Endodermal cell (in vitro differentiated cells): ENCODE data around the gene GH2. TPM values are rescaled to one million over a fixed set of nuclear protein-coding genes. Genes with fewer than 3 reads are reported as not detected.

Source experiments
- DNase-seq: peaks from one replicate; pipeline ENCODE4 v3.0.0-alpha.2; 2017
- H3K27ac ChIP-seq: 2 replicates; pipeline ENCODE4 v1.5.1; 2013; ENCODE audit warnings: mild to moderate bottlenecking, low read depth, low read length, moderate library complexity
- H3K27me3 ChIP-seq: 2 replicates; pipeline ENCODE4 v1.6.1; 2013; ENCODE audit warnings: mild to moderate bottlenecking, low read length, moderate library complexity; ENCODE audit not compliant: insufficient read depth, control insufficient read depth, poor library complexity, severe bottlenecking
- H3K36me3 ChIP-seq: 2 replicates; pipeline ENCODE4 v1.7.0; 2013; ENCODE audit warnings: mild to moderate bottlenecking, low read length, moderate library complexity; ENCODE audit not compliant: control insufficient read depth, insufficient read depth
- H3K4me1 ChIP-seq: one replicate; pipeline ENCODE4 v1.7.0; 2013; ENCODE audit warnings: low read length; ENCODE audit not compliant: control insufficient read depth, insufficient read depth
- H3K4me3 ChIP-seq: 2 replicates; pipeline ENCODE4 v1.5.1; 2013; ENCODE audit warnings: mild to moderate bottlenecking, low read length, moderate library complexity
- H3K9ac ChIP-seq: 2 replicates; pipeline ENCODE4 v1.6.1; 2013; ENCODE audit warnings: mild to moderate bottlenecking, low read length, moderate library complexity; ENCODE audit not compliant: poor library complexity, severe bottlenecking; ENCODE audit errors: extremely low read depth
- H3K9me3 ChIP-seq: 2 replicates; pipeline ENCODE4 v1.6.1; 2013; ENCODE audit warnings: mild to moderate bottlenecking, low read length, moderate library complexity; ENCODE audit not compliant: control insufficient read depth
- H3K27ac Mint-ChIP-seq: 2 replicates; pipeline ENCODE4 v1.8.0; 2020; ENCODE audit warnings: mixed read lengths
- H3K27me3 Mint-ChIP-seq: 2 replicates; pipeline ENCODE4 v1.8.0; 2021; ENCODE audit warnings: mild to moderate bottlenecking, mixed read lengths; ENCODE audit not compliant: insufficient read depth
- H3K36me3 Mint-ChIP-seq: 2 replicates; pipeline ENCODE4 v1.8.0; 2020; ENCODE audit warnings: low read depth, mixed read lengths
- H3K4me1 Mint-ChIP-seq: 2 replicates; pipeline ENCODE4 v1.8.0; 2020; ENCODE audit warnings: mixed read lengths
- H3K4me3 Mint-ChIP-seq: 2 replicates; pipeline ENCODE4 v1.8.0; 2020; ENCODE audit warnings: mild to moderate bottlenecking, moderate library complexity, mixed read lengths
- H3K9me3 Mint-ChIP-seq: 2 replicates; pipeline ENCODE4 v1.8.0; 2020; ENCODE audit warnings: mild to moderate bottlenecking, mixed read lengths
- WGBS, 2 experiments: methylation state at CpG; one replicate each; pipeline versions ENCODE4 v1.1.5 to v1.1.7; 2013; ENCODE audit warnings: missing lambda C conversion rate in 2 of 2, mixed read lengths in 1 of 2; ENCODE audit not compliant: insufficient coverage in 1 of 2, insufficient read length in 1 of 2; 5-methylcytosine and 5-hydroxymethylcytosine counted together
- total RNA-seq, 2 donors: library from RNA; stranded (reverse); fragmentation: NEBNext Ultra II Directional in 1 of 2; extraction: Animal tissue kit (Norgen Biotek cat#: 25700) in 1 of 2; gene quantifications; 2 replicates in 1 of 2; 3 replicates in 1 of 2; pipeline ENCODE4 v1.2.1, GENCODE V29; 2021
- TF ChIP-seq, protein P1 (sequence below): fragments of 200-600 bp; sonication (generic); conservative IDR thresholded peaks from 2 replicates; pipeline ENCODE4 v1.5.0; 2021; ENCODE audit warnings: antibody characterized with exemption, mild to moderate bottlenecking

GH2 gene
- total RNA-seq, 2 donors from 2014 or later: 0.42 to 0.49 TPM

DNA sequence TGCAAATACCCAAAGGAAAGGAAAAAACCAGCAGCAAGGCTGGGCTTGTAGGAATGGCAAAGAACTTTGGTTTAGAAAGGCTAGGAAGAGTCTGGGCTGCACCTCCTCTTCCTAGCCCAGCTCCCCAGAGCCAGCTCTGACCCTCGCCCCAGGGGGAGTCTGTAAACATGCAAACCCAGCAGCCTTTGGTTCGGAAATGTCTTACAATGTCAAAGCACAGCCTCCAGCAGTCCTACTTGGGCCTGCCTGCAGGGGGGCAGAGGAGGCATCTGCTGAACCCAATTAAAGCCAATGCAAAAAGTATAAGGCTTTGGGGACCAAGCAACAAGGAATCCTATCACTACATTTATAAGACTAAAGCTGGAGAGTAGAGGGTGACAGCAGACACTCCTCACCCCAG lies 49.3 kb downstream of the GH2 start:
- Mint-ChIP-seq H3K9me3 (no peaks in the 10 kb centered on the region), H3K27ac (peak overlapping the region; percentile 74), H3K36me3 (peaks cover 75% of the 10 kb centered on the region), H3K4me3 (no peak overlapping the region), H3K4me1 (peaks cover 11% of the 10 kb centered on the region), H3K27me3 (no peaks in the 10 kb centered on the region)
- Histone ChIP-seq H3K4me1 (no peaks in the 10 kb centered on the region), H3K9ac (no peak overlapping the region), H3K27ac (no peak overlapping the region), H3K9me3 (no peaks in the 10 kb centered on the region), H3K36me3 (peaks cover 67% of the 10 kb centered on the region), H3K27me3 (no peaks in the 10 kb centered on the region), H3K4me3 (no peak overlapping the region)
- no peak for DNase-seq
- WGBS, 2 experiments: 80 to 88% methylated on average over 1 to 2 of the region's 2 CpGs
- TF ChIP-seq, protein P1, sequence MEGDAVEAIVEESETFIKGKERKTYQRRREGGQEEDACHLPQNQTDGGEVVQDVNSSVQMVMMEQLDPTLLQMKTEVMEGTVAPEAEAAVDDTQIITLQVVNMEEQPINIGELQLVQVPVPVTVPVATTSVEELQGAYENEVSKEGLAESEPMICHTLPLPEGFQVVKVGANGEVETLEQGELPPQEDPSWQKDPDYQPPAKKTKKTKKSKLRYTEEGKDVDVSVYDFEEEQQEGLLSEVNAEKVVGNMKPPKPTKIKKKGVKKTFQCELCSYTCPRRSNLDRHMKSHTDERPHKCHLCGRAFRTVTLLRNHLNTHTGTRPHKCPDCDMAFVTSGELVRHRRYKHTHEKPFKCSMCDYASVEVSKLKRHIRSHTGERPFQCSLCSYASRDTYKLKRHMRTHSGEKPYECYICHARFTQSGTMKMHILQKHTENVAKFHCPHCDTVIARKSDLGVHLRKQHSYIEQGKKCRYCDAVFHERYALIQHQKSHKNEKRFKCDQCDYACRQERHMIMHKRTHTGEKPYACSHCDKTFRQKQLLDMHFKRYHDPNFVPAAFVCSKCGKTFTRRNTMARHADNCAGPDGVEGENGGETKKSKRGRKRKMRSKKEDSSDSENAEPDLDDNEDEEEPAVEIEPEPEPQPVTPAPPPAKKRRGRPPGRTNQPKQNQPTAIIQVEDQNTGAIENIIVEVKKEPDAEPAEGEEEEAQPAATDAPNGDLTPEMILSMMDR: peak; percentile 47

DNA sequence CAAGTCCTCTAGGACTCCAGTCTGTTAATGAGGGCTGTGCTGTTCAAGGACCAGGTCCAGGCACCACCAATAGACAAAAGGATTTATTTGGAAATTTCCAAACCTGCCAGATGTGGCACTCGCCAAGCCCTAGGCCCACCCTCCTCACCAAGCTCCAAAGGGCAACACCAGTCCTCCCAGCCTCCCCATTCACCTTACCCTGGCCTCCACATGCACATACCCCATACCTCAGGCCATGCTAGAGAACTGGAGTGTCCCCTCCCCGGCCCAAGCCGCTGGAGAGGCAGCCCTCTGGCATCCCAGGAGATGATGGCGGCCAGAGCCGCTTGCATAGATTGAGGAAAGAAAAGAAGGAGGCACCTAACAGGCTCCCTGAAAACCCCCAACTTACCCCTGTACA lies 49.7 kb downstream of the GH2 start:
- Histone ChIP-seq H3K4me1 (no peaks in the 10 kb centered on the region), H3K9ac (no peak overlapping the region), H3K27me3 (no peaks in the 10 kb centered on the region), H3K4me3 (no peak overlapping the region), H3K27ac (no peak overlapping the region), H3K9me3 (no peaks in the 10 kb centered on the region), H3K36me3 (peaks cover 67% of the 10 kb centered on the region)
- TF ChIP-seq, protein P1: no peak
- Mint-ChIP-seq H3K4me1 (peaks cover 11% of the 10 kb centered on the region), H3K4me3 (no peak overlapping the region), H3K27ac (peak overlapping the region; percentile 74), H3K36me3 (peaks cover 74% of the 10 kb centered on the region), H3K9me3 (no peaks in the 10 kb centered on the region), H3K27me3 (no peaks in the 10 kb centered on the region)
- DNase-seq: no peak
- WGBS, 2 experiments: 94 to 100% methylated on average over 3 to 5 of the region's 5 CpGs

DNA sequence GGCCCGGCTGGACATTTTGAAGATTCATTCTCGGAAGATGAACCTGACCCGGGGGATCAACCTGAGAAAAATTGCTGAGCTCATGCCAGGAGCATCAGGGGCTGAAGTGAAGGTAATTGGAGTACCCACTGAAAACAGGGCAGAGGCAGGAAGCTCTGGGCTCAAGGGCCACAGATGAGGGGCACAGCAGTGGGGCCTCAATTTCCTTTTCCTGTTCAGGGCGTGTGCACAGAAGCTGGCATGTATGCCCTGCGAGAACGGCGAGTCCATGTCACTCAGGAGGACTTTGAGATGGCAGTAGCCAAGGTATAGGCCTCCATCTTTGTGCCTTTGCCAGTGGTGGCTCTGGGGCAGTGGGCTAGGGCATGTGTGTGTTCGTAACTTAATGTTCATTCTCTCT lies 50.2 kb downstream of the GH2 start:
- no peaks in the 10 kb centered on the region for H3K9me3 Mint-ChIP-seq

More for the DNA sequence above, 50.2 kb downstream of the GH2 start:
- Histone ChIP-seq H3K4me3 (no peak overlapping the region), H3K27ac (no peak overlapping the region), H3K27me3 (no peaks in the 10 kb centered on the region), H3K9me3 (no peaks in the 10 kb centered on the region), H3K36me3 (peaks cover 67% of the 10 kb centered on the region), H3K4me1 (no peaks in the 10 kb centered on the region), H3K9ac (no peak overlapping the region)
- DNase-seq: no peak
- no peaks in the 10 kb centered on the region for H3K27me3 Mint-ChIP-seq
- H3K36me3 Mint-ChIP-seq: peaks cover 69% of the 10 kb centered on the region
- peaks cover 11% of the 10 kb centered on the region for H3K4me1 Mint-ChIP-seq
- H3K27ac Mint-ChIP-seq: no peak overlapping the region
- H3K4me3 Mint-ChIP-seq: no peak overlapping the region
- TF ChIP-seq, protein P1: no peak
- 88 to 96% methylated on average over 4 to 8 of the region's 8 CpGs for WGBS, 2 experiments
